Erythroblast (primary cell): Measurements from ENCODE around the gene ACOX1.

Experiments used
- GATA1 ChIP-seq: IDR thresholded peaks from 2 replicates; pipeline ENCODE4 v1.6.1; 2011; ENCODE audit warnings: low read depth, mild to moderate bottlenecking, control low read depth, low read length, moderate library complexity
- POLR2A ChIP-seq: IDR thresholded peaks from 2 replicates; pipeline ENCODE4 v1.6.1; 2011; ENCODE audit warnings: mild to moderate bottlenecking, low read length

- TF ChIP-seq POLR2A (no peak), GATA1 (no peak)
Measured at GRCh38 chr17:76018340-76018680, 39.3 kb upstream of the ACOX1 start.
